GM06990 (cell line): ENCODE data around the gene KCNK18.
A peak's percentile ranks its signal among the peaks of the same experiment; 100 is the strongest.
"Not testable (repeated sequence)": the region's sequence is repeated elsewhere in the genome, so short reads cannot be mapped to it uniquely, and the experiment has no call there.

Experiments used
- DNase-seq: peaks from one replicate; pipeline ENCODE4 v3.0.0-alpha.2; 2011; ENCODE audit not compliant: insufficient read length; ENCODE audit errors: extremely low read depth
- H3K27me3 ChIP-seq: replicated peaks from 2 replicates; pipeline ENCODE4 v1.6.0; 2011; ENCODE audit warnings: low read length; ENCODE audit not compliant: control insufficient read depth, insufficient read depth
- H3K36me3 ChIP-seq: 2 replicates; pipeline ENCODE4 v1.5.1; 2011; ENCODE audit warnings: low read length; ENCODE audit not compliant: control insufficient read depth, insufficient read depth
- H3K4me3 ChIP-seq: replicated peaks from 2 replicates; pipeline ENCODE4 v1.5.1; 2011; ENCODE audit warnings: low read depth, mild to moderate bottlenecking, control low read depth, low read length
- CTCF ChIP-seq: IDR thresholded peaks from 2 replicates; pipeline ENCODE4 v1.5.1; 2011; ENCODE audit warnings: low read length, control low read depth, mild to moderate bottlenecking, inconsistent platforms; ENCODE audit not compliant: insufficient read depth, poor library complexity, severe bottlenecking

The KCNK18 gene

GRCh38 chr10:117223693-117224430, 26.6 kb downstream of the KCNK18 start:
- H3K27me3 ChIP-seq = peaks cover 2% of the 10 kb centered on the region; the same call in 1 of the 2 replicates
- no peak for DNase-seq
- no peak overlapping the region for H3K4me3 ChIP-seq
- no peaks in the 10 kb centered on the region for H3K36me3 ChIP-seq
- no peak for TF ChIP-seq CTCF

- Histone ChIP-seq H3K27me3 (peaks cover 2% of the 10 kb centered on the region; the same call in 1 of the 2 replicates), H3K4me3 (no peak overlapping the region), H3K36me3 (no peaks in the 10 kb centered on the region)
- no peak for DNase-seq
- no peak for TF ChIP-seq CTCF
Measured at GRCh38 chr10:117224881-117225280, 27.6 kb downstream of the KCNK18 start.

GRCh38 chr10:117226813-117227451, 29.6 kb downstream of the KCNK18 start:
- peak; percentile 63 for TF ChIP-seq CTCF

DNA sequence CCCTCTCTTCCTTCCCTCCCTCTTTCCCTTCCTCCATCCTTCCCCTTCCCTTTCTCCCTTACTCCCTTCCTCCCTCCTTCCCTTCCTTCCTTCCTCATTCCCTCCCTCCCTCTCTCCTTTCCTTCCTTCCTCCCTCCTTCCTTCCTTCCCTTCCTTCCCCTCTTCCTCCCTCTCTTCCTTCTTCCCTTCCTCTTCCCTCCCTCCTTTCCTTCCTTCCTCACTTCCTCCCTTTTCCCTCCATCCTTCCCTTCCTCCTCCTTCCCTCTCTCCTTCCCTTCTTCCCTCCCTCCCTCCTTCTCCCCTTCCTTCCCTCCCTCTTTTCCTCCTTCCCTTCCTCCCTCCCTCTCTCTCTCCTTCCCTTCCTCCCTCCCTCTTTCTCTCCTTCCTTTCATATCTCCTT, 30.9 kb downstream of the KCNK18 start:
- no peak for TF ChIP-seq CTCF
- Histone ChIP-seq H3K4me3 (no peak overlapping the region), H3K36me3 (no peaks in the 10 kb centered on the region), H3K27me3 (no peaks in the 10 kb centered on the region; the same call in 1 of the 2 replicates)
- DNase-seq = no peak

More at GRCh38 chr10:117226813-117227451, 29.6 kb downstream of the KCNK18 start:
- Histone ChIP-seq H3K36me3 (no peaks in the 10 kb centered on the region), H3K27me3 (no peaks in the 10 kb centered on the region; the same call in 1 of the 2 replicates), H3K4me3 (no peak overlapping the region)
- no peak for DNase-seq

GRCh38 chr10:117230107-117230506, 32.8 kb downstream of the KCNK18 start:
- H3K27me3 ChIP-seq, H3K36me3 ChIP-seq, DNase-seq, H3K4me3 ChIP-seq: not testable (repeated sequence)

- no peaks in the 10 kb centered on the region for H3K36me3 ChIP-seq
- DNase-seq = no peak
Measured at GRCh38 chr10:117237401-117237991, 40.2 kb downstream of the KCNK18 start.

More at GRCh38 chr10:117237401-117237991, 40.2 kb downstream of the KCNK18 start:
- TF ChIP-seq CTCF = no peak
- no peaks in the 10 kb centered on the region; the same call in 1 of the 2 replicates for H3K27me3 ChIP-seq
- H3K4me3 ChIP-seq = no peak overlapping the region
